CD4-positive, alpha-beta memory T cell (primary cell): ENCODE results near the gene SLF2. TPM values are rescaled to one million over a fixed set of nuclear protein-coding genes. Genes with fewer than 3 reads are reported as not detected.

Experiments used
- CTCF ChIA-PET: fragments of 350-600 bp; sonication (Branson Sonifier 250); formaldehyde crosslinking; loops from one replicate; lab custom pipeline; 2021; ENCODE audit warnings: inconsistent platforms; ENCODE audit not compliant: partially characterized antibody; lab: Charles Lee
- POLR2A ChIA-PET: fragments of 350-600 bp; sonication (Branson Sonifier 250); formaldehyde crosslinking; loops from one replicate; lab custom pipeline; 2021; ENCODE audit not compliant: partially characterized antibody; lab: Charles Lee
- DNase-seq, 5 donors: peaks; one replicate each; pipeline versions ENCODE4 v3.0.0 to v3.0.0-alpha.2; 2020 to 2022; ENCODE audit warnings: mixed read lengths in 1 of 5
- H3K27ac ChIP-seq: one replicate; pipeline ENCODE4 v1.7.0; 2013; ENCODE audit warnings: low read depth, low read length
- H3K27me3 ChIP-seq: 2 replicates; pipeline ENCODE4 v1.7.0; 2013; ENCODE audit warnings: mild to moderate bottlenecking, low read length, moderate library complexity; ENCODE audit not compliant: insufficient read depth
- H3K36me3 ChIP-seq: 2 replicates; pipeline ENCODE4 v1.7.0; 2013; ENCODE audit warnings: mild to moderate bottlenecking, low read length, moderate library complexity; ENCODE audit not compliant: insufficient read depth
- H3K4me1 ChIP-seq: 2 replicates; pipeline ENCODE4 v1.7.0; 2013; ENCODE audit warnings: mild to moderate bottlenecking, low read length, moderate library complexity; ENCODE audit not compliant: insufficient read depth
- H3K4me3 ChIP-seq, 2 donors: one replicate each; pipeline ENCODE4 v1.7.0; 2013; ENCODE audit warnings: low read length in 2 of 2, mild to moderate bottlenecking in 1 of 2
- H3K9me3 ChIP-seq, 2 donors: one replicate each; pipeline ENCODE4 v1.7.0; 2013; ENCODE audit warnings: low read length in 2 of 2, control low read depth in 1 of 2; ENCODE audit not compliant: control insufficient read depth in 1 of 2
- H3K27ac Mint-ChIP-seq, 7 donors: one replicate each; pipeline ENCODE4 v1.8.0; 2020 to 2021; ENCODE audit warnings: mixed read lengths in 7 of 7, mild to moderate bottlenecking in 6 of 7, inconsistent platforms in 3 of 7, moderate library complexity in 3 of 7
- H3K27me3 Mint-ChIP-seq, 2 donors: one replicate each; pipeline ENCODE4 v1.8.0; 2020 to 2021; ENCODE audit warnings: mixed read lengths in 2 of 2
- H3K36me3 Mint-ChIP-seq, 2 donors: one replicate each; pipeline ENCODE4 v1.8.0; 2020 to 2021; ENCODE audit warnings: mixed read lengths in 2 of 2, inconsistent platforms in 1 of 2, mild to moderate bottlenecking in 1 of 2
- H3K4me1 Mint-ChIP-seq, 4 donors: one replicate each; pipeline ENCODE4 v1.8.0; 2020 to 2021; ENCODE audit warnings: mixed read lengths in 4 of 4, mild to moderate bottlenecking in 1 of 4
- H3K4me3 Mint-ChIP-seq, 8 donors: one replicate each; pipeline ENCODE4 v1.8.0; 2020 to 2021; ENCODE audit warnings: mixed read lengths in 8 of 8, mild to moderate bottlenecking in 7 of 8, moderate library complexity in 6 of 8, inconsistent platforms in 3 of 8
- H3K9me3 Mint-ChIP-seq, 8 donors: one replicate each; pipeline ENCODE4 v1.8.0; 2020 to 2021; ENCODE audit warnings: mixed read lengths in 8 of 8, mild to moderate bottlenecking in 5 of 8, inconsistent platforms in 3 of 8, moderate library complexity in 1 of 8
- intact Hi-C: fragments of 100-400 bp; cut with micrococcal nuclease; formaldehyde crosslinking; loops from one replicate; pipeline ENCODE4 v1.15.1; 2023
- polyA plus RNA-seq, 2 donors: library from polyadenylated mRNA; unstranded; fragments of 300-500 nt; fragmentation: Illumina TruSeq; gene quantifications; one replicate each; pipeline ENCODE4 v1.2.3, GENCODE V29; 2021
- total RNA-seq, 2 experiments: library from RNA; stranded (reverse); gene quantifications; one replicate each; pipeline ENCODE4 v1.2.3, GENCODE V29; 2021

SLF2 gene
- total and polyA plus RNA-seq, 4 experiments from 2014 or later = 5.9 to 49.3 (median 32.3) TPM

DNA sequence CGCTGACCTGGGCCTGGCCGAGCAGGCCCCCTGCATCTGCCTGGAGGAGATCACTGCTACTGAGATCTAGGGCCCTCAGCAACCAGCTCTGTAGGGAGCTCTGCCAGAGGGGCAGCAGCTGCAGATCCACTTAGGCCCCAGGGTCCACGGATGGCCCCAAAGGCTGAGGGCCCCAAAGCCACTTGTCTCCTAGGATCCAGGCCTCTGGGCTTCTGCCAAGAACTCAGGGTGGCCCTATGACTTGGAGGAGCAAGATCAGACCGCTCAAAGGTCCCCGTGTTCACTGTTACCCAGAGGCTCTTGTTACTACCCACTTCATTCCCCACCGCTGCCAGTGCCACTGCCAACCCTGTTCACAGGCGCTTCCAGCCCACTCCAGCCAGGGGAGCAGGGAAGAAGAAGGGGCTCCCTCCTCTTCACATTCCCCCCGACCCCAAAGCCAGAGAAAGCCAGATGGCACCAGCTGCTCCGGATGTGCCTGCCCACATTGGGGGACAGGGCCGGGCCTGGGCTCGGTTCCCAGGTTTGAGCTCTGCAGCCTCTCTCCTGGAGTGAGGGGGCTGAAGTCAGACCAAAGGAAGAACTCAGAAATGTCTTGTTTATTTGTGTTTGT is 94.4 kb downstream of the SLF2 start:
- H3K27me3 ChIP-seq = no peaks in the 10 kb centered on the region
- H3K4me1 Mint-ChIP-seq = no peaks in the 10 kb centered on the region
- no peak overlapping the region for H3K27ac ChIP-seq
- H3K4me3 Mint-ChIP-seq = no peak overlapping the region
- POLR2A ChIA-PET = interaction anchor here (1.5 to 1.6 kb wide), 2 partner anchors 9 to 10 kb away, joined by 3 to 4 read pairs; no protein-coding TSS in a partner anchor
- H3K9me3 ChIP-seq = no peaks in the 10 kb centered on the region
- peaks cover 0 to 12% of the 10 kb centered on the region in 2 donors for H3K36me3 Mint-ChIP-seq
- CTCF ChIA-PET = interaction anchor here (1.0 to 2.0 kb wide), 5 partner anchors 9 to 60 kb away, joined by 3 to 18 read pairs (median 3); partner anchors contain the start of genes PDZD7 and SFXN3
- DNase-seq = no peak
- no peaks in the 10 kb centered on the region for H3K4me1 ChIP-seq
- H3K27me3 Mint-ChIP-seq = no peaks in the 10 kb centered on the region
- intact Hi-C loops = no loop called here
- H3K36me3 ChIP-seq = no peaks in the 10 kb centered on the region
- H3K9me3 Mint-ChIP-seq = no peaks in the 10 kb centered on the region
- no peak overlapping the region for H3K27ac Mint-ChIP-seq
- H3K4me3 ChIP-seq = no peak overlapping the region

DNA sequence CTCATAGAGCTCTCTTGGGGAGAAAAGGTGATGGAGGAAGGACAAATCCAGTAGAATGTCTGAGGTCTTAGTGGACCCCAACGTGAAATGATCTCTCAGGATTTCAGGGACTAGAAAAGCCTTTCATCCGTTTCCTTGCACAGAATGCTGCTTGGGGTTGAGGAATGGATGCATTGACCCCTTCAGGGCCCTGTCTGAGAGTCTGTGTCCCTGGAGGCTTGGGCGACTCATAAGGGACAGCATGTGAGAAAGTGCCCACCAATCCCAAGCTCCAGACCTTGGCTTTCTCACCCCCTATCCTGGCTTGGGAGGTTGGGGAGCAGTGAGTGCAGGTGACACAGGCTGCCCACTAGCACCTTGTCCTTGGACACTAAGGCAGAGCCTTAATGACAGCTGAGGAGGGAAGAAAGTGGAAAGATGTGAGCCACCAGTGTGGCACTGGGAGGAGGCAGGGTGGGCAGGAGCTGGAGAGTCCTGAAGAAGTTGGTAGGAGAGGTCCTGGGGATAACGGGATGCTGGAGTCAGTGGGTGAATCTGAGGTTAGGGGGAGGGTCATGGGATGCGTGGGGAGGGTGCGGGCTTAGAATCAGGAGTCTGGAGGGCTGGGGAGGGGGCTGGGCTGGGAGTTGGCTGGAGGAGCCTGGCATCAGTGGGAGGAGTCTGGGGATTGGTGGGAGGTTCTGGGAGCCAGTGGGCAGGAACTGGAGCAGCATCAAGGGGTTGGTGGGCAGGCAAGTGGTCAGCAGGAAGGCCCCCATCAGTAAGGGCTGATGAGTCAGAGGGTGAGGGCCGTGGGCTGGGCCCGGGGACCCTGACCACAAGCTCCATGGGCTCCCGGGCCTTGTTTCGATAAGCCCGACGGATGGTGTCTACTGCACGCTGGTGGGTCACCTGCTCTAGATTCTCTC is 95.4 kb downstream of the SLF2 start:
- intact Hi-C loops = no loop called here
- Mint-ChIP-seq H3K9me3 (no peaks in the 10 kb centered on the region), H3K27ac (peak overlapping the region in 1 of 7 donors; percentile 42), H3K36me3 (peaks cover 0 to 9% of the 10 kb centered on the region in 2 donors), H3K27me3 (peaks cover 3 to 5% of the 10 kb centered on the region in 2 donors), H3K4me3 (no peak overlapping the region), H3K4me1 (peaks cover 5 to 6% (median 6%) of the 10 kb centered on the region in 4 donors)
- ChIA-PET CTCF (interaction anchor here (1.3 to 4.3 kb wide), 4 partner anchors 8 to 11 kb away, joined by 3 to 30 read pairs (median 12); no protein-coding TSS in a partner anchor), POLR2A (interaction anchor here (0.9 to 1.1 kb wide), 2 partner anchors 11 to 23 kb away, joined by 3 to 4 read pairs; partner anchors contain the start of genes PDZD7 and SFXN3)
- no peak overlapping the region for H3K27ac ChIP-seq
- no peak for DNase-seq
- H3K4me3 ChIP-seq = no peak overlapping the region
- no peaks in the 10 kb centered on the region for H3K27me3 ChIP-seq
- peaks cover 8% of the 10 kb centered on the region for H3K4me1 ChIP-seq
- no peaks in the 10 kb centered on the region for H3K9me3 ChIP-seq
- H3K36me3 ChIP-seq = no peaks in the 10 kb centered on the region

DNA sequence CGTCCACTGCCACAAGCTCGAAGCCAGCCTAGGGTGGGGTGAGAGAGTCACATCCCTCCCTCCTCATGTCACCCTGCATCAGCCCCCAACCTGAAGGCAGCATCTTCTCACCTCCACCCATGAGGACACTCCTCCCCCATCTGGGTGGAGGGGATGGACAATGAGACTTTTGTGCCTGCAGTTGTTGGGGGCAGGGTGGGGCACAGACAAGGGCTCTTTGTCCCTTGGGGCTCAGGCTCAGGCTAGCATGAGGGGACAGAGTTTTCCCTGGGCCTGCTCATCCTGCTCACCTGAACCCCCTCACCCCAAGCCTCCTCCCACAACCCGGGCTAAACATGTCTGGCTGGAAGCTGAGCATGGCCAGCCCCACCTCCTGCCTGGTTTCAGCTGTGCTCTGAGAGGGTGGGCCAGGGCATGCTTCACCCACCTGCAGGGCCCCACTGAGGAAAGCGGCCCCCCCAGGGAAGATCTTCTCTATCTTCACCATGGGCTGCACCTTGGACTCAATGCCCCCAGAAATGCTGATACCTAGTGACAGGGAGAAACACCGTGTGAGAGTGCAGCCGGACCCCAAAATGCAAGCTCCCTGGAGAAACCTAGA is 96.2 kb downstream of the SLF2 start:
- no peak overlapping the region for H3K27ac Mint-ChIP-seq
- Histone ChIP-seq H3K36me3 (no peaks in the 10 kb centered on the region), H3K27ac (no peak overlapping the region), H3K4me3 (no peak overlapping the region), H3K9me3 (no peaks in the 10 kb centered on the region), H3K27me3 (no peaks in the 10 kb centered on the region), H3K4me1 (peaks cover 12% of the 10 kb centered on the region)
- intact Hi-C loops = no loop called here
- POLR2A ChIA-PET = interaction anchor here (0.9 to 1.1 kb wide), 2 partner anchors 12 to 22 kb away, joined by 3 to 4 read pairs; partner anchors contain the start of genes PDZD7 and SFXN3
- H3K9me3 Mint-ChIP-seq = no peaks in the 10 kb centered on the region
- CTCF ChIA-PET = interaction anchor here (2.6 to 4.3 kb wide), 2 partner anchors 10 to 11 kb away, joined by 7 to 30 read pairs; no protein-coding TSS in a partner anchor
- peaks cover 7 to 8% (median 8%) of the 10 kb centered on the region in 4 donors for H3K4me1 Mint-ChIP-seq
- no peak for DNase-seq
- peaks cover 3 to 6% of the 10 kb centered on the region in 2 donors for H3K27me3 Mint-ChIP-seq
- H3K4me3 Mint-ChIP-seq = no peak overlapping the region
- peaks cover 0 to 5% of the 10 kb centered on the region in 2 donors for H3K36me3 Mint-ChIP-seq

DNA sequence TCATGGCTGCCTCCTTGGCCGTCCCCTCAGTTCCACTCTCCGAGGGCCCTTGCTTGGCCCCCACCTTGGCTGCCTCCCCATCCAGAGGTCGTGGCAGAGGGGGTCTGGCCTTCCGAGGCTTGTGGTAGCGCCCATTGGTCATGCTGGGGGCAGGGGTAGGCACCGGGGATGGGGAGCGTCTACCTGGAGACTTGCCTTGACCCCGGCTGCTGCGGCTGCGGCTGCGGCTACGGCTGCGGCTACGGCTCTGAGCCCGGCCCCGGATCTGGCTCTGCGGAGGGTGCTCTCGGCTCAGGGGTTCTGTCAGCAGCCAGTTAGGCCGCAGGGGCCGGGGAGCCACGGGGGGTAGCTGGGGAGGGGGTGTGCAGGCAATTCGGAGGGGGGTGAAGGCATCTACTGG is 97.6 kb downstream of the SLF2 start:
- Mint-ChIP-seq H3K27me3 (peaks cover 5 to 11% of the 10 kb centered on the region in 2 donors), H3K4me1 (peaks cover 10 to 15% (median 13%) of the 10 kb centered on the region in 4 donors), H3K9me3 (no peaks in the 10 kb centered on the region), H3K36me3 (peaks cover 0 to 5% of the 10 kb centered on the region in 2 donors), H3K27ac (no peak overlapping the region), H3K4me3 (no peak overlapping the region)
- H3K4me3 ChIP-seq = no peak overlapping the region
- POLR2A ChIA-PET = no interaction called here
- H3K9me3 ChIP-seq = no peaks in the 10 kb centered on the region
- DNase-seq = no peak
- intact Hi-C loops = loop anchor here (5.0 kb wide), 1 partner anchor 98 kb away; the partner anchor contains the start of gene SLF2
- CTCF ChIA-PET = interaction anchor here (0.6 to 4.3 kb wide), 5 partner anchors 9 to 35 kb away, joined by 3 to 30 read pairs (median 6); no protein-coding TSS in a partner anchor
- no peaks in the 10 kb centered on the region for H3K27me3 ChIP-seq
- H3K4me1 ChIP-seq = peaks cover 19% of the 10 kb centered on the region
- H3K27ac ChIP-seq = no peak overlapping the region
- no peaks in the 10 kb centered on the region for H3K36me3 ChIP-seq

DNA sequence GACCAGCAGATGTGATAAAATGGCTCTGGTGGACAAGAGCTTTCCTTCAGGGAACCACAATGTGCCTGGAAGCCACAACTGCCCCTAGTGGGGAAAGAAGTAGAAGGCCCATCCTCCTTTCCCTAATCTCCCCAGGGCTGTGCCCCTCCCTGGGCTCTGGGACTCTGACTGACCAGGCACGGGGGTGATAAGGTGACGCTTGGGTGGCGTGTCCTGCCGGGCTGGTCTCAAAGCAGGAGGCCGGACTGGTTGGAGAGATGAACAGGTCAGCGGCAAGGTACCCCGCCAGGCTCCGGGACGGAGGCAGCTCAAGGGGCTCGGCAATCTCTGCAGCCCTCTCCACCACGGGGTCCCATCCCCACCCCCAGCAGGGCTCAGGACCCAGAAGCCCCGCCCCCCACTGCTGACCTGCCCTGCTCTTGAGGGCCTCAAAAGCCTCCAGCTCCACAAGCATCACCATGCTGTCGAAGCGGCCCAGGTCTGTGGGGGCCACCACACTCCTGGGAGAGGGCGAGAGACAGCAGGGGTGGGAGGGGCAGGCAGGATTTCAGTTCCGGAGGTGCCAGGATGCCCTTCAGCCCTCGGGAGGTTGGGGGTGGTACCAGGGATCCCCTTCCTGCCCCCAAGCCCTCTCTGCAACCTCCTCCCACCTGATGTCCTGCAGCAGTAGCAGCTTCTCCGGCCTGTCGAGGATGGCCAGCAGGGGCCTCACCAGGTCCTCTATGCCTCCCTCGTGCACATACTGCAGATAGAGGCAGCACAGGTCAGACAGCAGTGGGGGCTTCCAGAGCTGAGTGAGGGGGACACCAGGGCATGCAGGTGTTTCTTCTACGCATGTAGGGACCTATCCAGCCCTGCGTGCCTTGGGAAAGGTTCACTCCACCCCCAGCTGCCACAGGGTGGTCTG is 99.0 kb downstream of the SLF2 start:
- no peak for DNase-seq
- Histone ChIP-seq H3K9me3 (no peaks in the 10 kb centered on the region), H3K27ac (no peak overlapping the region), H3K4me1 (peaks cover 19% of the 10 kb centered on the region), H3K27me3 (peaks cover 7% of the 10 kb centered on the region), H3K36me3 (no peaks in the 10 kb centered on the region), H3K4me3 (no peak overlapping the region)
- Mint-ChIP-seq H3K4me1 (peaks cover 10 to 15% (median 13%) of the 10 kb centered on the region in 4 donors), H3K27me3 (peaks cover 12 to 19% of the 10 kb centered on the region in 2 donors), H3K4me3 (no peak overlapping the region), H3K36me3 (no peaks in the 10 kb centered on the region), H3K9me3 (no peaks in the 10 kb centered on the region), H3K27ac (no peak overlapping the region)
- CTCF ChIA-PET = interaction anchor here (0.9 to 4.3 kb wide), 10 partner anchors 7 to 46 kb away, joined by 3 to 30 read pairs (median 6); partner anchors contain the start of genes PDZD7 and SFXN3
- POLR2A ChIA-PET = no interaction called here
- intact Hi-C loops = loop anchor here (5.0 kb wide), 1 partner anchor 99 kb away; the partner anchor contains the start of gene SLF2
